Renal cortex interstitium (tissue), 11 donors: Measurements from ENCODE around the gene PRKRA. TPM values are rescaled to one million over a fixed set of nuclear protein-coding genes. Genes with fewer than 3 reads are reported as not detected.
A peak's percentile ranks its signal among the peaks of the same experiment; 100 is the strongest.
"Not testable (repeated sequence)": the region's sequence is repeated elsewhere in the genome, so short reads cannot be mapped to it uniquely, and the experiment has no call there.

Experiments
- DNase-seq, 11 donors: peaks; one replicate each; pipeline ENCODE4 v3.0.0-alpha.2; 2013; ENCODE audit warnings: low read depth in 9 of 11, low spot score in 4 of 11; ENCODE audit errors: extremely low read depth in 1 of 11
- polyA plus RNA-seq, 3 donors: library from polyadenylated mRNA; unstranded; fragments of 120-200 nt; gene quantifications; one replicate each; pipeline ENCODE4 v1.2.1, GENCODE V29; 2013; ENCODE audit not compliant: insufficient read length in 3 of 3

Gene PRKRA
- polyA plus RNA-seq, 3 donors = 69.7 to 78.8 (median 78.3) TPM

- DNase-seq = peak in 1 of 11 donors; percentile 32
Observed at GRCh38 chr2:178477443-178478129, 26.6 kb upstream of the PRKRA start.

- no peak for DNase-seq
Observed at GRCh38 chr2:178476477-178476876, 25.5 kb upstream of the PRKRA start.

GRCh38 chr2:178474560-178474959 is 23.6 kb upstream of the PRKRA start:
- DNase-seq = no peak

- no peak for DNase-seq
Observed at GRCh38 chr2:178473931-178474330, 23.0 kb upstream of the PRKRA start.

GRCh38 chr2:178473373-178473772 is 22.4 kb upstream of the PRKRA start:
- no peak for DNase-seq

- not testable (repeated sequence) for DNase-seq
Observed at GRCh38 chr2:178471313-178471712, 20.3 kb upstream of the PRKRA start.

GRCh38 chr2:178469219-178469849 is 18.4 kb upstream of the PRKRA start:
- no peak for DNase-seq

GRCh38 chr2:178457390-178457886 is 6.5 kb upstream of the PRKRA start:
- no peak for DNase-seq

GRCh38 chr2:178455947-178456346 is 5.0 kb upstream of the PRKRA start:
- DNase-seq = no peak

- DNase-seq = no peak
Observed at GRCh38 chr2:178452870-178453269, 1.9 kb upstream of the PRKRA start.

- no peak for DNase-seq
Observed at GRCh38 chr2:178452334-178452733, 1.4 kb upstream of the PRKRA start.

GRCh38 chr2:178450524-178450773 is 526 bp downstream of the PRKRA start:
- DNase-seq = peak in 1 of 11 donors; percentile 62

- peak in 2 of 11 donors; percentile 9 to 27 for DNase-seq
Observed at GRCh38 chr2:178449700-178450523, 1.1 kb downstream of the PRKRA start.

- no peak for DNase-seq
Observed at GRCh38 chr2:178448968-178449661, 1.9 kb downstream of the PRKRA start.

- DNase-seq = no peak
Observed at GRCh38 chr2:178441426-178441825, 9.5 kb downstream of the PRKRA start.

GRCh38 chr2:178436662-178437061 is 14.3 kb downstream of the PRKRA start:
- DNase-seq = no peak

- DNase-seq = no peak
Observed at GRCh38 chr2:178429336-178429735, 21.6 kb downstream of the PRKRA start.

GRCh38 chr2:178428396-178428806 is 22.6 kb downstream of the PRKRA start:
- no peak for DNase-seq

- DNase-seq = no peak
Observed at GRCh38 chr2:178427458-178427857, 23.5 kb downstream of the PRKRA start.

- DNase-seq = no peak
Observed at GRCh38 chr2:178426388-178426787, 24.6 kb downstream of the PRKRA start.
